HepG2 (cell line): ENCODE data around the gene HDAC4. TPM values are rescaled to one million over a fixed set of nuclear protein-coding genes. Genes with fewer than 3 reads are reported as not detected.

Experiments used
- CC2D1A ChIP-seq: sonication (generic); formaldehyde crosslinking; IDR thresholded peaks from 2 replicates; pipeline ENCODE4 v1.8.1; 2023; ENCODE audit warnings: mild to moderate bottlenecking, missing genetic modification reagents
- DMAP1 ChIP-seq: IDR thresholded peaks from 2 replicates; pipeline ENCODE4 v1.6.1; 2016
- MZF1 ChIP-seq: sonication (generic); formaldehyde crosslinking; IDR thresholded peaks from 2 replicates; pipeline ENCODE4 v1.8.1; 2023; ENCODE audit warnings: mild to moderate bottlenecking, missing genetic modification reagents, borderline replicate concordance
- NFIC ChIP-seq: IDR thresholded peaks from 2 replicates; pipeline ENCODE4 v1.6.1; 2012; ENCODE audit warnings: mild to moderate bottlenecking, low read length, inconsistent platforms
- REST ChIP-seq, 2 experiments: IDR thresholded peaks; 2 replicates each; pipeline ENCODE4 v1.6.1; 2011 to 2012; ENCODE audit warnings: low read length in 2 of 2, borderline replicate concordance in 1 of 2, low read depth in 1 of 2, mild to moderate bottlenecking in 1 of 2, moderate library complexity in 1 of 2
- SMYD3 ChIP-seq: sonication (generic); formaldehyde crosslinking; IDR thresholded peaks from 2 replicates; pipeline ENCODE4 v1.8.1; 2023; ENCODE audit warnings: mild to moderate bottlenecking, missing genetic modification reagents
- SNAPC4 ChIP-seq: sonication (generic); formaldehyde crosslinking; IDR thresholded peaks from 2 replicates; pipeline ENCODE4 v1.4.0; 2020; ENCODE audit warnings: mild to moderate bottlenecking, missing genetic modification reagents
- UBTF ChIP-seq: sonication (generic); formaldehyde crosslinking; IDR thresholded peaks from 2 replicates; pipeline ENCODE4 v1.4.0; 2020; ENCODE audit warnings: mild to moderate bottlenecking, missing genetic modification reagents
- ZFYVE20 ChIP-seq: sonication (generic); formaldehyde crosslinking; IDR thresholded peaks from 2 replicates; pipeline ENCODE4 v1.8.0; 2023; ENCODE audit warnings: low read depth, mild to moderate bottlenecking, moderate library complexity, missing genetic modification reagents, borderline replicate concordance
- ZNF382 ChIP-seq: sonication (generic); formaldehyde crosslinking; IDR thresholded peaks from 2 replicates; pipeline ENCODE4 v1.5.0; 2020; ENCODE audit warnings: missing genetic modification reagents, mild to moderate bottlenecking, borderline replicate concordance
- ZNF44 ChIP-seq: sonication (generic); formaldehyde crosslinking; IDR thresholded peaks from 2 replicates; pipeline ENCODE4 v1.5.1; 2020; ENCODE audit warnings: mild to moderate bottlenecking, missing genetic modification reagents
- polyA plus RNA-seq, 8 experiments: library from polyadenylated mRNA; depleted of rRNA in 3 of 8; stranded (reverse) in 7 of 8; unstranded in 1 of 8; fragments of >200 nt; fragmentation: Illumina TruSeq in 4 of 8; extraction: Trizol in 4 of 8; gene quantifications; 2 replicates each; pipeline versions ENCODE4 v1.2.1 to v1.2.3, GENCODE V29; 2011 to 2016; ENCODE audit warnings: low read depth in 4 of 8, missing spikeins in 1 of 8, mixed read lengths in 1 of 8; ENCODE audit not compliant: insufficient read depth in 1 of 8
- total RNA-seq, 5 experiments: library from RNA; depleted of rRNA; stranded (reverse); fragments of >200 nt; fragmentation: Illumina TruSeq; extraction: Trizol; gene quantifications; 2 replicates each; pipeline ENCODE4 v1.2.3, GENCODE V29; 2016; ENCODE audit warnings: low read depth in 1 of 5

HDAC4 gene
- total and polyA plus RNA-seq, 2 of the 13 experiments (the other 11 are each of a cell fraction or from before 2014, with no cell fraction given): 10.1 to 11.5 TPM

- no peak for TF ChIP-seq REST (IDR thresholded peaks at IDR 0.05; ENCODE audit: borderline replicate concordance in 1 of 2, low read depth in 1 of 2, low read length in 2 of 2)
- no peak for TF ChIP-seq SMYD3 (CRISPR knock-in tag)
- no peak for TF ChIP-seq ZNF382 (CRISPR knock-in tag)
- TF ChIP-seq ZNF44 (CRISPR knock-in tag): no peak
- no peak for TF ChIP-seq CC2D1A (CRISPR knock-in tag)
- TF ChIP-seq SNAPC4 (CRISPR knock-in tag): no peak
- TF ChIP-seq DMAP1 (CRISPR knock-in tag): no peak
- TF ChIP-seq NFIC: no peak
- no peak for TF ChIP-seq UBTF
- TF ChIP-seq MZF1: no peak
- TF ChIP-seq ZFYVE20 (CRISPR knock-in tag): no peak
Observed at GRCh38 chr2:239135531-239135930, 265.3 kb downstream of the HDAC4 start (continued).
